ENCODE measurements around the gene PAFAH1B1. TPM values are rescaled to one million over a fixed set of nuclear protein-coding genes. Genes with fewer than 3 reads are reported as not detected.

Gene PAFAH1B1
- total RNA-seq, 2 experiments from 2014 or later = 151 to 171 TPM

DNA sequence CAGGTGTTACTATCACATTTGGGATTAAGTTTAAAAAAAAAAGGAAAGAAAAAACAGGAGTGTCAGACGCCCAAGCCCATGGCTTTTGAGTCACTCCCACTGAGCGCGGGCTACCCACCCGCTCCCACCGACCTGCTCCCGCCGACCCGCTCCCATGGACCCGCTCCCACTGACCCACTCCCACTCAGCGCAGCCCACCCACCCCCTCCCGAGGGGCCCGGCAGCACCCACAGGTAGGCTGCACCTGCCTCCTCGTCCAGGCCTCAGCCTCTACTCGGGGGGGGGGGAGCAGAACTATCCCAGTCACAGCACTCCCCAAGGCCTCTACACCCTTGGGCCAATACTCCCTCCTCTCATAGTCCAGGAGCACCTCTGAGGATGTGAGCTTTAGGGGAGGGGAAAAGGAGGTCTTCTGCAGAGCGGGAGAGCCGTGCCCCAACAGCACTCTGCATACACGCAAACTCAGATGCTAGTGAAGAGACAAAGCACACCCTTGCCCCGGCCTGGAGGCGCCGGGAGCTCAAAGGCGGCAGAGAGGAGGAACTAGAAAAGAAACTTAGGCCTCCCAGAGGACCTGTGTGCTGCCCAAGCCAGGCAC, 115.2 kb downstream of the PAFAH1B1 start:
- Mint-ChIP-seq H3K27ac (peak overlapping the region; percentile 75), H3K4me1 (peaks cover 31% of the 10 kb centered on the region), H3K4me3 (no peak overlapping the region), H3K27me3 (no peaks in the 10 kb centered on the region), H3K36me3 (peaks cover 1% of the 10 kb centered on the region), H3K9me3 (no peaks in the 10 kb centered on the region)
- ATAC-seq (ENCODE audit: low read depth) (no peak), DNase-seq (no peak)
- POLR2A ChIA-PET = no interaction called here

GRCh38 chr17:2709183-2709661, 115.8 kb downstream of the PAFAH1B1 start:
- no peaks in the 10 kb centered on the region for H3K9me3 Mint-ChIP-seq
- peak overlapping the region; percentile 75 for H3K27ac Mint-ChIP-seq
- POLR2A ChIA-PET = interaction anchor here (1.9 kb wide), 1 partner anchor 31 kb away, joined by 4 read pairs; no protein-coding TSS in a partner anchor
- H3K4me3 Mint-ChIP-seq = peak overlapping the region; percentile 7
- H3K4me1 Mint-ChIP-seq = peaks cover 32% of the 10 kb centered on the region
- ATAC-seq (ENCODE audit: low read depth) (no peak), DNase-seq (no peak)
- peaks cover 1% of the 10 kb centered on the region for H3K36me3 Mint-ChIP-seq
- H3K27me3 Mint-ChIP-seq = no peaks in the 10 kb centered on the region

DNA sequence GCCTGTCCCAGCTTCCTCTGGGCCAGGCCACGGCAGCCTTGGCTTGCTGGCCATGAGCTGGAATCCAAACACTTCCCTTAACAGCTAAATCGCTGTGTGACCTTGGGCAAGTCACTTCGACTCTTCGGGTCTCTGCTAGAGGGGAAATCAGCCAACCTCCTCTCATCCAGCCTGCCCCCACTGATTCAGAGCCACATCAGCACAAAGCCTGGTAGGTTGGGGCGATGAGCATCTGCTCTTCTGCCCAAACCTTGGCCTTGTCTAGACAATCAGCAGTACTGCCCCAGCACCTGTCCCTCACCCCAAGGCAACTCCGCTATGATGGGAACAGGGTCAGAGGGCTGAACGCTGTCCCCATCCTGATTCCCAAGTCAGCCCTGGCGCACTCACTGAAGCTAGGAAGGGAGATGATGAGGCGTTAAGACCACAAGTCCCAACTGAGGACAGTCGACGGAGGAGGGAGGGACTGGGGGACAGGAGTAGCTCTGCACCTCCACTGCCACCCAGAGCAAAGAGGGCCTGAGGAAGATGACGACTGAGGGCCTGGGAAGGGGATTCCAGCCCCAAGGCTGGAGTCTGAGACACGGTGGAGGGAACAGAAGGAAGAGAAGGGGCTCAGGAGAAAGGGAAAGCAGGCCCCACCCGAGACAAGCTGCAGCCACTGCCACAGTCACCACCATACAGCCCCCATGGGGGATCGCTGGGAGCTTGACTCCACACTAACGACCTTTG, 116.8 kb downstream of the PAFAH1B1 start:
- ATAC-seq (ENCODE audit: low read depth) (no peak), DNase-seq (no peak)
- H3K27ac Mint-ChIP-seq = peak overlapping the region; percentile 82
- H3K27me3 Mint-ChIP-seq = no peaks in the 10 kb centered on the region
- peak overlapping the region; percentile 88 for H3K4me3 Mint-ChIP-seq
- no peaks in the 10 kb centered on the region for H3K9me3 Mint-ChIP-seq
- peaks cover 1% of the 10 kb centered on the region for H3K36me3 Mint-ChIP-seq
- POLR2A ChIA-PET = interaction anchor here (0.7 to 1.9 kb wide), 3 partner anchors 24 to 104 kb away, joined by 3 to 4 read pairs (median 3); no protein-coding TSS in a partner anchor
- H3K4me1 Mint-ChIP-seq = peaks cover 32% of the 10 kb centered on the region

DNA sequence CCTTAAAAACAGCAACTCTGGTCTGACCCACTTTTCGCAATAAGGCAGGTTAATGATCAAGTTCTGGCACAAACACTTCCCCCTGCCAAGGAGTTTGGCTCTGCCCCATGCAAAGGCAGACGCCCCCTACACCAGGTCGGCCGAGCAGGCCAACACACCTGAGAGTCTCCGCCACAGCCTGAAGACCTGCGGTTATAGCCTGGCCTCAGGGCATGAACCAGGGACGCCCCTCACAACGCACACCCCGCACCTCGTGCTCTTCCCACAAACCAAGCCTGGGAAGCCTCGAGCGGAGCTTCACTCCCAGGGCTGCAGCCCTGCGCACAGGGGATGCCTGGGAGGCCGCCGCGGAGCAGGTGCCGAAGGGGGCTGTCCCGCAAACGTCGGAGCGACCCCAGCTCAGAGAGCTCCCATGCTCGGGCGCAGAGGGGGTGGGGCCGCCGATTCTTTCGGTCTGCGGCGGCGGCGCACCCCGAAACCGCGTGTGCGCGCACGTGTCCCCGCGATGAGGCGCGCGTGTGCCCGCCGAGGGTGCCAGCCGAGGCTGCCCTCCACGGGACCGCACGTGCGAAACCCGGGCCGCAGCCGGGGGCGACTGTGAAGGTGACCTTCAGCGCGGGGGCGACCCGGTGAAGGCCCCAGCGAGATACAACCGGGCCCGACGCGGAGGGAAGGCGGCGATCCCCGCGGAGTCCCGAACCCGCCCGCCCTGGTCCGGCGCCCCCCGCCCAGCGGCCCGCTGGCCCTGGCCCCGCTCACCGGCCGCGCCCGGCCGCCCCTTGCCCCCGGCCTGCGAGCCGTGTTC, 117.6 kb downstream of the PAFAH1B1 start:
- no peaks in the 10 kb centered on the region for H3K9me3 Mint-ChIP-seq
- DNase-seq (peak; percentile 61), ATAC-seq (ENCODE audit: low read depth) (peak; percentile 2)
- H3K4me3 Mint-ChIP-seq = peak overlapping the region; percentile 88
- H3K36me3 Mint-ChIP-seq = peaks cover 1% of the 10 kb centered on the region
- POLR2A ChIA-PET = interaction anchor here (0.7 to 1.9 kb wide), 3 partner anchors 24 to 104 kb away, joined by 3 to 4 read pairs (median 3); no protein-coding TSS in a partner anchor
- H3K27me3 Mint-ChIP-seq = no peaks in the 10 kb centered on the region
- peaks cover 30% of the 10 kb centered on the region for H3K4me1 Mint-ChIP-seq
- H3K27ac Mint-ChIP-seq = peak overlapping the region; percentile 82

DNA sequence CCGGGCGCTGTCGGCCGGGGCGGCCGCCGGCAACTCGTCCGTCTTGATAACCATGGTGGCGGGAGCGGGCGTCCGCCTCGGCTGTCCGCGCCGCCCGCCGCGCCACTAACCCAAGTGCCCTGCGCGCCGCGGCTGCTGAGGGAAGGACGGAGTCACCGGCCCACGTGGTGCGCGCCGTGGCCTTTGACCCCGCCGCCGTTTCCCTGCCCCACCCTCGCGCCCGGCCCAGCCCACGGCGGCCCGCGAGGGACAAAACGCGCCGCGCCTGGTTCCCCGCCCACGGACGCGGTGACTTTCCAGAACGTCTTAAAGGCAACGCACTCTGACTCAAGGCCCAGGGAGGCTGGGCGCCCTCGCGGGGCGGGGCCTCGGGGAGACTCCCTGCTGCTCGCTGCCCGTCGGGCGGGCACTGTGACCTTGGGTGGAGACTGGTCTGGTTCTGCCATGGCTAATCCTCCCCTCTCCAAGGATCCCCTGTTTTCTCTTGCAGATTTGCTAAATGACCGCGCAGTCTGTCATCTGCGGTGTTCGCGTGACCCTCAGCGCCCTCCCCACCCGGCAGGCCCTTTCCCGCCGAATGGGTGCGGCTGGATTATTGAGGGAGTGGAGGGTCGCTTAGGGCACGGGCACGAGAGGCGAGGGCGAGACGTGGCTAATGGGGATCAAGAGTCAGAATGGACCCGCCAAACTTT, 118.3 kb downstream of the PAFAH1B1 start, which contains the start of gene CLUH:
Gene CLUH (minus strand): TSS at position 157 of the 692 bp plus-strand sequence. CDS start 103 bp downstream, at position 54.
- H3K4me1 Mint-ChIP-seq = peaks cover 30% of the 10 kb centered on the region
- peak within 1 kb of the TSS; percentile 91 for H3K27ac Mint-ChIP-seq
- no peaks in the 10 kb centered on the region for H3K27me3 Mint-ChIP-seq
- peak; percentile 92 for ATAC-seq (ENCODE audit: low read depth)
- peak; percentile 99 for DNase-seq
- POLR2A ChIA-PET = no interaction called here
- H3K4me3 Mint-ChIP-seq = peak within 1 kb of the TSS; percentile 91
- H3K36me3 Mint-ChIP-seq = peaks cover 1% of the 10 kb centered on the region
- no peaks in the 10 kb centered on the region for H3K9me3 Mint-ChIP-seq

GRCh38 chr17:2712300-2713043, 119.0 kb downstream of the PAFAH1B1 start:
- peak overlapping the region; percentile 91 for H3K27ac Mint-ChIP-seq
- peak overlapping the region; percentile 91 for H3K4me3 Mint-ChIP-seq
- DNase-seq (no peak), ATAC-seq (ENCODE audit: low read depth) (peak; percentile 2)
- no peaks in the 10 kb centered on the region for H3K9me3 Mint-ChIP-seq
- H3K36me3 Mint-ChIP-seq = peaks cover 1% of the 10 kb centered on the region
- peaks cover 30% of the 10 kb centered on the region for H3K4me1 Mint-ChIP-seq
- POLR2A ChIA-PET = no interaction called here
- no peaks in the 10 kb centered on the region for H3K27me3 Mint-ChIP-seq

GRCh38 chr17:2713881-2714280, 120.4 kb downstream of the PAFAH1B1 start:
- Mint-ChIP-seq H3K9me3 (no peaks in the 10 kb centered on the region), H3K36me3 (peaks cover 1% of the 10 kb centered on the region), H3K4me3 (peak overlapping the region; percentile 21), H3K4me1 (peaks cover 29% of the 10 kb centered on the region), H3K27me3 (no peaks in the 10 kb centered on the region), H3K27ac (no peak overlapping the region)
- no peak for ATAC-seq (ENCODE audit: low read depth)
- POLR2A ChIA-PET = no interaction called here
- DNase-seq = no peak

GRCh38 chr17:2716649-2717048, 123.2 kb downstream of the PAFAH1B1 start:
- H3K9me3 Mint-ChIP-seq = no peaks in the 10 kb centered on the region
- DNase-seq (no peak), ATAC-seq (ENCODE audit: low read depth) (no peak)
- peaks cover 1% of the 10 kb centered on the region for H3K36me3 Mint-ChIP-seq
- no peaks in the 10 kb centered on the region for H3K27me3 Mint-ChIP-seq
- POLR2A ChIA-PET = no interaction called here
- peaks cover 12% of the 10 kb centered on the region for H3K4me1 Mint-ChIP-seq
- no peak overlapping the region for H3K27ac Mint-ChIP-seq
- H3K4me3 Mint-ChIP-seq = no peak overlapping the region

DNA sequence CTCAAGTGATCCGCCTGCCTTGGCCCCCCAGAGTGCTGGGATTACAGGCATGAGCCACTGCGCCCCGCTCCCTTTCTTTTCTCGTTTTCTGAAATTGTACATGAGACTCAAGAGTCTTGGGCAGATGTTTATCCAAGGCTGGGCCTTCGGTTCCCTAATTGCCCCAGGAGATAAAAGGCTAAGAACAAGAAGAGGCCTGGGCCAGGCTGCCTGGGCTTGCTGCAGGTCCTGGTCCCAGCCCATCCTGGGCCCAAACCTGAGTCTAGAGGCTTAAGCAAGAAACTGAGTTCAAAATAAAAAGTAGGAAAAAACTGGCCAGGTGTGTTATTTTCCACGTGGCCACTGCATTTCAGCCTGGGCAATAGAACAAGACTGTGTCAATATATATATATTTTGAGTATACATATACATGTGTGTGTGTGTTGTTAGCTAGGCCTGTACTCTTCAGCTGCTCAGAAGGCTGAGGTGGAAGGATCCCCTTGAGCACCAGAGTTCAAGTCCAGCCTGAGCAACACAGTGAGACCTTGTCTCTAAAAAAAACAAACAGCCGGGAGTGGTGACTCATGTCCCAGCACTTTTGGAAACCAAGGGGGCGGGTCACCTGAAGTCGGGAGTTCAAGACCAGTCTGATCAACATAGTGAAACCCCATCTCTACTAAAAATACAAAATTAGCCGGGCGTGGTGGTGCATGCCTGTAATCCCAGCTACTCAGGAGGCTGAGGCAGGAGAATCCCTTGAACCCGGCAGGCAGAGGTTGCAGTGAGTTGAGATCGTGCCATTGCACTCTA, 124.9 kb downstream of the PAFAH1B1 start:
- DNase-seq (no peak), ATAC-seq (ENCODE audit: low read depth) (no peak)
- POLR2A ChIA-PET = no interaction called here
- H3K27ac Mint-ChIP-seq = no peak overlapping the region
- H3K4me3 Mint-ChIP-seq = no peak overlapping the region
- no peaks in the 10 kb centered on the region for H3K9me3 Mint-ChIP-seq
- peaks cover 7% of the 10 kb centered on the region for H3K27me3 Mint-ChIP-seq
- H3K36me3 Mint-ChIP-seq = no peaks in the 10 kb centered on the region
- H3K4me1 Mint-ChIP-seq = peaks cover 6% of the 10 kb centered on the region

DNA sequence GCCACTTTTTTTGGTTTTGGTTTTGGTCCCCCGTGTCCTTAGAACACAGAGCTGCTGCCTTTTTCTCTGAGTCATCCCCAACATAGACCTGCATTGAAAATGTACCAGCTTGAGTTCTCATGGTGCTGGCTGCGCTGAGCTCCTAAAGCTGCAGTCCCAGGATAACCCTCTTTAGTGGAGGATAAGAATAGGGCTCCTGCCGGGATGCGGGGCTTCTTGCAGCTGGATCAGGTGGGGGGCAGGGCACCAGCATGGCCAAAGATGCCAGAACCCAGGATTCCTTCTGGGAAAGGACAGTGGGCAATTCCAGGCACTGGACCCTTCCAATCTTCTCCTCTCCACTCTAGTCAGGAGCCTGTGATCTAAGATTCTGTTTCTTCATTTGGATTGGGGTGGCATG, 126.4 kb downstream of the PAFAH1B1 start:
- ATAC-seq (ENCODE audit: low read depth) (no peak), DNase-seq (no peak)
- POLR2A ChIA-PET = interaction anchor here (0.6 kb wide), 1 partner anchor 1623 kb away, joined by 3 read pairs; no protein-coding TSS in a partner anchor

GRCh38 chr17:2721603-2722002, 128.1 kb downstream of the PAFAH1B1 start:
- Mint-ChIP-seq H3K4me3 (no peak overlapping the region), H3K9me3 (no peaks in the 10 kb centered on the region), H3K36me3 (no peaks in the 10 kb centered on the region), H3K27ac (no peak overlapping the region), H3K27me3 (peaks cover 18% of the 10 kb centered on the region), H3K4me1 (peaks cover 5% of the 10 kb centered on the region)
- DNase-seq = no peak
- POLR2A ChIA-PET = no interaction called here
- ATAC-seq (ENCODE audit: low read depth) = no peak

More for the DNA sequence above, 126.4 kb downstream of the PAFAH1B1 start:
- peaks cover 3% of the 10 kb centered on the region for H3K4me1 Mint-ChIP-seq
- peaks cover 11% of the 10 kb centered on the region for H3K27me3 Mint-ChIP-seq
- H3K9me3 Mint-ChIP-seq = no peaks in the 10 kb centered on the region
- no peak overlapping the region for H3K27ac Mint-ChIP-seq
- H3K36me3 Mint-ChIP-seq = no peaks in the 10 kb centered on the region
- H3K4me3 Mint-ChIP-seq = no peak overlapping the region

GRCh38 chr17:2722611-2723010, 129.2 kb downstream of the PAFAH1B1 start:
- H3K36me3 Mint-ChIP-seq = no peaks in the 10 kb centered on the region
- DNase-seq = no peak
- no peak overlapping the region for H3K4me3 Mint-ChIP-seq
- POLR2A ChIA-PET = no interaction called here
- H3K27me3 Mint-ChIP-seq = peaks cover 21% of the 10 kb centered on the region
- no peak overlapping the region for H3K27ac Mint-ChIP-seq
- H3K4me1 Mint-ChIP-seq = peaks cover 5% of the 10 kb centered on the region
- no peaks in the 10 kb centered on the region for H3K9me3 Mint-ChIP-seq
- ATAC-seq (ENCODE audit: low read depth) = no peak

Measured in activated naive CD8-positive, alpha-beta T cell treated with anti-CD3 and anti-CD28 coated beads, Interleukin-2, amount 10 ng/mL, durations not matched to agents 7 days and 5 days (primary cell).